Activated CD8-positive, alpha-beta memory T cell treated with anti-CD3 and anti-CD28 coated beads, Interleukin-2, amount 50 U/mL, for 1 hour (primary cell): ENCODE data around the gene TENM3.

ENCODE experiments used
- DNase-seq: peaks from one replicate; pipeline ENCODE4 v3.0.0-alpha.2; 2020; ENCODE audit errors: extremely low read depth

TENM3 gene

DNA sequence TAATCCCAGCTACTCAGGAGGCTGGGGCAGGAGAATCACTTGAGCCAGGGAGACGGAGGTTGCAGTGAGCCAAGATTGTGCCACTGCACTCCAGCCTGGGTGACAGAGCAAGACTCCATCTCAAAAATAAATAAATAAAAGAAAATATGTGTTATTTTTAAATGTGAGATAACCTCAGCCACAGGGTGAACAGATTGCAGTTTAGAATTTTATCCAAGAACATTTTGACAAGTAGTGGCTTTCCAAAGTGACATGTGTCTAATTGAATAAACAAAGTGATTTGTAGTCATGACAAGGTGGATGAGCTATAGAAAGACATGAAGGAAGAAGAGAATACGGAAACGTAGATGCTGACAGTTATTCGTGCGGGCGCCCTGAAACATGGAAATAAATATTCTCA is 497.9 kb downstream of the TENM3 start:
- no peak for DNase-seq

GRCh38 chr4:182741914-182742313 is 498.7 kb downstream of the TENM3 start:
- DNase-seq, result no peak

DNA sequence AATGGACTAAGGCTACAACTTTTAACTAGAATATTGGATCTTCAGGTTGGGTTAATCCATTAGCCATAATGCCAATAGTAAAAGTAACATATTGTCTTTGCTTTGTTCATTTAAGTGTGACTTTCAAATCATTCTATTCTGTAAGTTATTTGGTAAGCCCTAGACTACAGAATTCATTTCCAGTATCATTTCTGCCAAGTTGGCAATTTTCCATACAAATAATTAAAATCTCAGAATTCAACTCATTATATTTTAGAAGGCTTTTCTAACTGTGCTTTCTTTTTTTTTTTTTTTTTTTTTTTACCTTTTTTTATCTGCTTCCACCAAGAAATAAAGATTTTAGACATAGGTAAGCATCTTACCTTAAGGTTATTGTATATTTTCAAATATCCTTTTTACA is 500.6 kb downstream of the TENM3 start:
- DNase-seq, result no peak

- no peak for DNase-seq
Observed at GRCh38 chr4:182745237-182745636, 502.0 kb downstream of the TENM3 start.

- no peak for DNase-seq
Observed at GRCh38 chr4:182746876-182747275, 503.7 kb downstream of the TENM3 start.

GRCh38 chr4:182748283-182748682 is 505.1 kb downstream of the TENM3 start:
- DNase-seq, result no peak

- no peak for DNase-seq
Observed at GRCh38 chr4:182748949-182749348, 505.7 kb downstream of the TENM3 start.

DNA sequence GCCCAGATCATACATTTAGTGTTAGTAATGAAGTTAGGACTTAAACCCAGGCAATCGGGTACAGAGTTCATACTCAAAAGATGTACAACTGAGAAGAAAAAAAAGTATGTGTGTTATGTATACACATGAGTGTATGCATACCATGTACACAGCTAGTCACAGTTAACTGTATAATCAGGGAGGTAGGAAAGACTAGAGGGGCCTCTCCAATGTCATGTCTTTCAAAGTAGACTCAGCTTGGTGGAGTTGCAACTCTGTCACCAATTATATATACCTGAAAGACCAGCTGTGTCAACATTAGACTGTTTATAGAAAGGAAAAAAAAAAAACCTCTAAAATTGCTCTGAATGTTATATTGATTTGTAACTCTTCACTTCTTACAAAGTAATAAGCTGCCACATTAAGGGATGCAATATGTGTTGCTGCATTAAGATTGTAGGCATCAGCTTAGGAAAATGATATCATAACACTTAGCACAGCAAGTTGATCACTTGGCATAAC is 506.5 kb downstream of the TENM3 start:
- DNase-seq, result no peak

- no peak for DNase-seq
Observed at GRCh38 chr4:182752158-182752910, 509.1 kb downstream of the TENM3 start.

DNA sequence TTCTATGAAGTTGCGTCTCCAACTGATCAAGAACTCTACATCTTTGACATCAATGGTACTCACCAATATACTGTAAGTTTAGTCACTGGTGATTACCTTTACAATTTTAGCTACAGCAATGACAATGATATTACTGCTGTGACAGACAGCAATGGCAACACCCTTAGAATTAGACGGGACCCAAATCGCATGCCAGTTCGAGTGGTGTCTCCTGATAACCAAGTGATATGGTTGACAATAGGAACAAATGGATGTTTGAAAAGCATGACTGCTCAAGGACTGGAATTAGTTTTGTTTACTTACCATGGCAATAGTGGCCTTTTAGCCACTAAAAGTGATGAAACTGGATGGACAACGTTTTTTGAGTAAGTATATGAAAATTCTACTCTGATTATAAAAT is 511.7 kb downstream of the TENM3 start:
- no peak for DNase-seq

DNA sequence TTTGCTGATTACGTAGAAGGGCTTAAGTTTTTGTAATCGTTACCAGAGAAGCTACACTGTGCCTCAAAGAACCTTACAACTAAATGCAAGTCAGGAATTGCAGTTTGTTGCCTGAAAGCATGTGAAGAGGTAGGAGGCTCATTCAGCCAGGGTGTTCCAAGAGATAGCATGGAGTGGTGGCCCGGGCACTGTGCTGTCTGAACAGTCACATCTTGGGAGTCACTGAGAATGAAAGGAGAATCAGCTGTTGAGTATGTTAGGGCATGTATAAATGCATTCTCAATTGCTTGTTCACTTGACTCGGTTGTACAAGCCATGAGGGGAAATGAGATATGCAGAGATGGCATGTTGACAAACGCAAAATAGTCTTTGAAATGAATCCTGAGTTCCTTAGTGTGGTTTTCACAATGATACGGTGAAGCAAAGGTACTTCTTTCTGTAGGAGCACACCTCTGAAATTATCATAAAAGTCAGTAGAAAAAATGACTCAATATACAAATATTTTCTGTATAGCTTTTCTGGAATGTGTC is 513.0 kb downstream of the TENM3 start:
- no peak for DNase-seq

DNA sequence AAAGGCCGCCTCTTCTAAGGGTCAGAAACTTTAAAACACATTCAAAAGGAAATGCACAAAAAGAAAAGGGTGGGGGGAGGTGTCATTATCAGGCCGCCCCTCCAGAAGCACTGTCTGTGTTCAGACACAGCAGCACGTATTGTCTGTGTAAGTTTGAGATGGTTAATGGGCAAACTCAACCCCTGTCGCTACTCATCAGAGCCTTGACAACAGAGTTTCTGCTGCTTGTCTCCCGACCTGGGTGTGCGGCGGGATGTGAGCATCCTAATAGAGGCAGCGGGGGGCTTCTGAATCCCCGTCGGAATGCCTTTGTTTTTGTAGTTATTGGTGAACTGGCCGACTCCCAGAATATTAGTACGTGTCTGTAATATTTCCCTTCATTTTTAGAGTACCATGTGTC is 515.1 kb downstream of the TENM3 start:
- no peak for DNase-seq

DNA sequence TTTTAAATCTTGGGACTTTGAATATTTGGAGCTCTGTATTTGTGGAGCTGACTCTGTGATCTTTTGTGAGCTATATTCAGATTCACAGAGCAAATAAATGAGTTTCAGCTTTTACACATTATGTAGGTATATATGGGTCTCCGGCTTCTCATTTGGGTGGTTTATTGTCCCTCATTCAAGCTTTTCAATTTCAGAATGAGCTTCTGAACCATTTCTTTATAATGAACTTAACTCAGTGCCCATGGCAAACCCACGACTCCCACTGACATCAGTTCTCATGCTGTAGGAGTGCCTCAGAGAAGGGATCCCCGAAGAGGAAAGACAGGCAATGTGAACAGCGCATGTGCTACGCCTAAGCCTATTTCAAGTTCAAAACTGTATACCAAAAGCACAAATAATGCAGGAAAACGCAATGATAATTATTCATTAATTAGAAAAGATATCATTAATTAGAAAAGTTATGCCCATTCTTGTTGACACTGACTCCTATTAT is 517.4 kb downstream of the TENM3 start:
- DNase-seq, result no peak

- DNase-seq, result no peak
Observed at GRCh38 chr4:182764137-182764536, 520.9 kb downstream of the TENM3 start.

GRCh38 chr4:182764642-182765041 is 521.4 kb downstream of the TENM3 start:
- no peak for DNase-seq

- DNase-seq, result no peak
Observed at GRCh38 chr4:182765987-182766856, 523.0 kb downstream of the TENM3 start.

- no peak for DNase-seq
Observed at GRCh38 chr4:182766857-182767250, 523.7 kb downstream of the TENM3 start.

- DNase-seq, result no peak
Observed at GRCh38 chr4:182768838-182769237, 525.6 kb downstream of the TENM3 start.

GRCh38 chr4:182770259-182770995 is 527.2 kb downstream of the TENM3 start:
- DNase-seq, result no peak

GRCh38 chr4:182770996-182771514 is 527.9 kb downstream of the TENM3 start:
- no peak for DNase-seq

GRCh38 chr4:182775075-182775474 is 531.9 kb downstream of the TENM3 start:
- DNase-seq, result no peak
